CMK (cell line): Measurements from ENCODE around the gene MRFAP1.
"Not testable (repeated sequence)": the region's sequence is repeated elsewhere in the genome, so short reads cannot be mapped to it uniquely, and the experiment has no call there.

Experiments used
- DNase-seq: peaks from one replicate; pipeline ENCODE4 v3.0.0-alpha.2; 2010; ENCODE audit warnings: low read depth

The MRFAP1 gene

GRCh38 chr4:6634746-6635145, 5.7 kb upstream of the MRFAP1 start:
- no peak for DNase-seq

GRCh38 chr4:6639137-6639680, 1.3 kb upstream of the MRFAP1 start:
- DNase-seq: no peak

- no peak for DNase-seq
These were observed 882 bp downstream of the MRFAP1 start for GRCh38 chr4:6641164-6641970.

- DNase-seq: no peak
These were observed 1.5 kb downstream of the MRFAP1 start for GRCh38 chr4:6641971-6642320.

GRCh38 chr4:6643141-6643847, 2.8 kb downstream of the MRFAP1 start:
- DNase-seq: no peak

GRCh38 chr4:6644792-6645530, 4.5 kb downstream of the MRFAP1 start:
- DNase-seq: no peak

GRCh38 chr4:6647169-6647568, 6.7 kb downstream of the MRFAP1 start:
- no peak for DNase-seq

- no peak for DNase-seq
These were observed 7.2 kb downstream of the MRFAP1 start for GRCh38 chr4:6647582-6648230.

GRCh38 chr4:6649216-6649615, 8.7 kb downstream of the MRFAP1 start:
- DNase-seq: no peak

GRCh38 chr4:6654211-6654610, 13.7 kb downstream of the MRFAP1 start:
- DNase-seq: not testable (repeated sequence)

- DNase-seq: not testable (repeated sequence)
These were observed 14.8 kb downstream of the MRFAP1 start for GRCh38 chr4:6655291-6655690.

GRCh38 chr4:6655924-6656323, 15.4 kb downstream of the MRFAP1 start:
- DNase-seq: no peak

GRCh38 chr4:6657242-6658208, 17.0 kb downstream of the MRFAP1 start:
- DNase-seq: no peak

- DNase-seq: no peak
These were observed 17.7 kb downstream of the MRFAP1 start for GRCh38 chr4:6658209-6658595.

GRCh38 chr4:6658597-6659075, 18.2 kb downstream of the MRFAP1 start:
- DNase-seq: no peak

- no peak for DNase-seq
These were observed 19.4 kb downstream of the MRFAP1 start for GRCh38 chr4:6659897-6660296.

- DNase-seq: no peak
These were observed 19.9 kb downstream of the MRFAP1 start for GRCh38 chr4:6660430-6660829.

- DNase-seq: no peak
These were observed 22.1 kb downstream of the MRFAP1 start for GRCh38 chr4:6662591-6662990.

GRCh38 chr4:6663596-6664393, 23.3 kb downstream of the MRFAP1 start:
- DNase-seq: no peak

- no peak for DNase-seq
These were observed 24.8 kb downstream of the MRFAP1 start for GRCh38 chr4:6665320-6665654.
